ENCODE data around the gene COX6B1.
"Not testable (repeated sequence)": the region's sequence is repeated elsewhere in the genome, so short reads cannot be mapped to it uniquely, and the experiment has no call there.

Gene COX6B1

GRCh38 chr19:35665604-35666003 is 17.5 kb downstream of the COX6B1 start:
- peak; percentile 6 for DNase-seq (ENCODE audit: low spot score)

DNA sequence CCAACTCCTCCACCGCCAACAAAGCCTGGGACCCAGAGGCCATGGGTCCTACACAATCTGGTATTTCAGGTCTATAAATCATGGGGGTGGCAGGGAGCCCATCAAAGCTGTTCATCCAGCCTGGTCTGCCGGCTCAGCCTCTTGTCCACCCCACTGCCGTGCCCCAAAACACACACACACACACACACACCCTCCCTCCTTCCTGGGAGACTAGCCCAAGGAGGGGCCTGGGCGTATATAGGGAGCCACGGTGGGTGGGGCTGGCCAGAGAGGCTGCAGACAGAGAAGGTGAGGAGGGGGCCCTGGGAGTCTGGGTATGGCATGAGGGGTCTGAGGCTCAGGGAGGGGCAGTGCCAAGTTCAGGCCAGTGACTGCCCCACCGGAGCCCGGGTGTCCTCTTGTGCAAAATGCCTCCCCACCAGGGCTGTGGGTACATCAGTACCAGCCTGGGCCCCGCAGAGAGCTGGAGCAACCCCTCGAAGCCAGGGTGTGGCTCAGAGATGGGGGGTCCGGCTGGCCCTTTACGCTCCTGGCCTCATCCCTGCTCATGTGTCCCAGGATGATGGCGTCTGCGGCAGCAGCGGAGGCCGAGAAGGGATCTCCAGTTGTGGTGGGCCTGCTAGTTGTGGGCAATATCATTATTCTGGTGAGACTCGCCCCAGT is 18.3 kb downstream of the COX6B1 start, which contains the start of gene UPK1A:
Gene UPK1A (plus strand): TSS at position 267 of the 663 bp plus-strand sequence. CDS start 296 bp downstream, at position 563.
- peak; percentile 11 for DNase-seq (ENCODE audit: low spot score)

DNA sequence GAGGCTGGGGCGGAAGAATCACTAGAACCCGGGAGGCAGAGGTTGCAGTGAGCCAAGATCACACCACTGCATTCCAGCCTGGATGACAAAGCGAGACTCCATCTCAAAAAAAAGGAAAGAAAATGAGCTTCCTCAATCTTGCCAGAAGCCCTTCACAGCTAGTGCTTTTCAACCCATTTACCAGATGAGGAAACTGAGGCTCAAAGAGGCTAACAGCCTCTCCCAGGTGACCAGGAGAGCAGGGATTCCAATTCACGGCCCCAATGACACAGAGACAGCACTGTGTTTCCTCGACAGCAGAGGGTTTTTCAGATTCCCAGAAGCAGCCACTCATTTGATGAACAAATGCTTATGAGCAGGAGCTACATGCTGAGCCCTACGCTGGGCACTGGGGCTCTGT is 21.4 kb downstream of the COX6B1 start:
- DNase-seq (ENCODE audit: low spot score) = peak; percentile 4

GRCh38 chr19:35669974-35670373 is 21.9 kb downstream of the COX6B1 start:
- no peak for DNase-seq (ENCODE audit: low spot score)

DNA sequence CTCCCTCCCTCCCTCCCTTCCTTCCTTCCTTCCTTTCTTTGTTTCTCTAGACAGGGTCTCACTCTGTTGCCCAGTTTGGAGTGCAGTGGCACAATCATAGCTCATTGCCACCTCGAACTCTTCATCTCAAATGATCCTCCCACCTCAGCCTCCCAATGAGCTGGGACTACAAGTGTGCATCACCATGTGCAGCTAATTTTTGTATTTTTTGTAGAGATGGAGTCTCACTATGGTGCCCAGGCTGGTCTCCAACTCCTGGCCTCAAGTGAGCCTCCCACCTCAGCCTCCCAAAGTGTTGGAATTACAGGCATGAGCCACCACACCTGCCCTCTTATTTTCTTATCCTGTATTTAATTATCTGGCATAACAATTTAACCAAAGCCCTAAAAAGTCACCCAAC is 22.6 kb downstream of the COX6B1 start:
- no peak for DNase-seq (ENCODE audit: low spot score)

- DNase-seq (ENCODE audit: low spot score) = peak; percentile 12
Observed at GRCh38 chr19:35671818-35672217, 23.7 kb downstream of the COX6B1 start.

DNA sequence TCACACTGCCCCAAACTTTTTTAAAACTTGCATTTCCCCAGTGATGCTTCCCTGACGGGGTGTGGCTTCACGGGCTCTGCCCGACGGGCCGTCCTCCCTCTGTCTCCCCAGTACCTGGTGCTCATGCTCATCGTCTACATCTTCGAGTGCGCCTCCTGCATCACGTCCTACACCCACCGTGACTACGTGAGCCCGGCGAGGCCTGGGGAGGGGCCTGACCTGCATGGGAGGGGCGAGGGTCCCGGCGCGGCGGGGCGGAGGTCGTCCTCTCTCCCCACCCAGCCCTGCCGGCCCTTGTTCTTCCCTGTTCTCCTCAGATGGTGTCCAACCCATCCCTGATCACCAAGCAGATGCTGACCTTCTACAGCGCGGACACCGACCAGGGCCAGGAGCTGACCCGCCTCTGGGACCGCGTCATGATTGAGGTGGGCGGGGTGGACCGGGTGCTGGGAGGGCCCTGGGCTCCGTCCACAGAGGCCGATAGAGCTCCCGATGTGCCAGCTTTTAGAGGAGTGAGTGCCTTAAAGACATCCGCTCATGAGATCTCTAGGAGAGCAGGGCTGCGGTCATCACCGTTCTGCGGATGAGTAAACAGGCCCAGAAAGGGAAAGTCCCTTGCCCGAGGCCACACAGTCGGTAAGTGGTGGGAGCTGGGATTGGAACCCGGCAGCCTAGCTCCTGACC is 25.1 kb downstream of the COX6B1 start:
- peak; percentile 94 for DNase-seq (ENCODE audit: low spot score)

- no peak for DNase-seq (ENCODE audit: low spot score)
Observed at GRCh38 chr19:35675589-35676140, 27.5 kb downstream of the COX6B1 start.

GRCh38 chr19:35689836-35690235 is 41.7 kb downstream of the COX6B1 start:
- DNase-seq (ENCODE audit: low spot score) = no peak

GRCh38 chr19:35691106-35691505 is 43.0 kb downstream of the COX6B1 start:
- DNase-seq (ENCODE audit: low spot score) = not testable (repeated sequence)

DNA sequence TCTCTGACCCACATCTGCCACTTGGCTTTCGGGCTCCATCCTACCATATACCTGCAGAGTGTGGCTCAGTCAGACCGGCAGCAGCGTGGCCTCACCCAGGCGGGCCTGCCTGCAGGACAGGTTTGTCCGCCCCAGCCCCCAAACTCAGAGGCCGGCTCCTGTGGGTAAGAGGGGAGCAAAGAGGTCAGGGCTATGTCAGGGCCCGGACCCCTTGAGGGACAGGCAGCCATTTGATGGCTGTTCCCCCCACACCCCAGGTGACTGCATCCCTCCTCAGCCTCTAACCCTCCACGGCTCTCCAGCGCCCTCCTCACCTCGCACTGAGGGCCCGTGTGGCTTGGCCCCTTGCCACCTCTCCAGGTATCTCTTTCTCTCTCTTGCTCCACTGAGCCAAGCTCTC is 43.9 kb downstream of the COX6B1 start:
- no peak for DNase-seq (ENCODE audit: low spot score)

DNA sequence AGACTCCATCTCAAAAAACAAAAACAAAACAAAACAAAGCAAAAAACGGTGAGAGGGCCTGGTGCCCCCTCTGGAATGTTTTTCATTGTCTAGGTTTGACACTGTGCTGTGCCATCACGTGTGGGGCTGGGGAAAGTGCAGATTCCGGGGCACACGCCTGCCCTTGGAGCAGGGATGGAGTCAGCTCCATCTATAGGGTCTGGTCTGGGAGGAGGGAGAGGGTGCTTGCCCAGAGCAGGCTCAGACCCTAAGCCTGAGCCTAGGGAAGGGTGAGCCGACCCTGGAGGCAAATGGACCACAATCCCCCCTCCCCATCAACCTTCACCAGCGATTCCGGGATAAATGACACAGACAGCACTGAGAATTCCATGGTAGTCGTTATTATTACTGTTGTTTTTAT is 45.3 kb downstream of the COX6B1 start:
- no peak for DNase-seq (ENCODE audit: low spot score)

DNA sequence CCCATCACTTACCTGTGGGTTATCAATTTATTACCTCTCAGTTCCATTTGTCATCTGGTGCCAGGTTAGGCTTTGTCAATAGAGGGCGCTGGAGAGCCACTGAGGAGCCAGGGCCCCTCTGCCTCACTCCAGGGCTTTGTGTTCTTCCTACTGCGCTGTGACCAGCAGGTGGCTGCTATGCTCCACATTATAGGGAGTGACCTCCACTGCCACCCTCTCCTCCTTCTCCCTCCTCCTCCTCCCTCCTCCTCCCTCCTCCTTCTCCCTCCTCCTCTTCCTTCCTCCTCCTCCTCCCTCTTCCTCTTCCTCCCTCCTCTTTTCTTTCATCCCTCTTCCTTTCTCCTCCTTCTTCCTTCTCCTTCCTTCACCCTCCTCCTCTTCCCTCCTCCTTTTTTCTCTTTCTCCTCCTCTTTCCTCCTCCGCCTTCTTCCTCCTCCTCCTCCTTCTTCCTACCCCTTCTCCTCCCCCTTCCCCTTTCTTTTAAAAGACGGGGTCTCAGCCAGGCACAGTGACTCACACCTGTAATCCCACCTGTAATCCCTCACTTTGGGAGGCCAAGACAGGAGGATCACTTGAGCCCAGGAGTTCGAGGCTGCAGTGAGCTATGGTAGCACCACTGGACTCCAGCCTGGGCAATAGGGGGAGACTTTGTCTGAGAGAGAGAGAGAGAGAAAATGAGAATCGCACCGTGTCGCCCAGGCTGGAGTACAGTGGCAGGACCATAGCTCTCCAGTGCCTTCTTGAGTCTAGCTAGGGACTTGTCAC is 45.9 kb downstream of the COX6B1 start:
- peak; percentile 89 for DNase-seq (ENCODE audit: low spot score)

DNA sequence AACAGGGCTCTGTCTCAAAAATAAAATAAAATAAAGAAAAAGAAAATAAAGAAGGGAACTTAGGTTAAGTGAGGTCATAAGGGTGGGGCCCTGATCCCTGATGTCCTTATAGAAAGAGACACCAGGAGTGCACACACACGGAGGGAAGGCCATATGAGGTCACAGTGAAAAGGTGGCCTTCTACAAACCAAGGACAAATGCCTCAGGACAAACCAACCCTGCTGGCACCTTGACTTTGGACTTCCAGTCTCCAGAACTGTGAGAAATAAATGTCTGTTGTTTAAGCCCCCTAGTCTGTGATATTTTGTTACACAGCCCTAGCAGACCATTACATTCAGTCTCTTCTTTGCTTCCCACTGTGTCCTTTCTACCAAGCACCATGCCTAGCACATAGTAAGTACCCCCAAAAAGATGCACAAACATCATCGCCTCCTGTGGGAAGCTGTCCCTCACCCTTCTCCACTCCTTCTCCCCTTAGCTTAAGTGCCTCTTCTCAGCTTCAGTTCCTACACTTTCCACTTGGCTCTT is 47.8 kb downstream of the COX6B1 start:
- no peak for DNase-seq (ENCODE audit: low spot score)

DNA sequence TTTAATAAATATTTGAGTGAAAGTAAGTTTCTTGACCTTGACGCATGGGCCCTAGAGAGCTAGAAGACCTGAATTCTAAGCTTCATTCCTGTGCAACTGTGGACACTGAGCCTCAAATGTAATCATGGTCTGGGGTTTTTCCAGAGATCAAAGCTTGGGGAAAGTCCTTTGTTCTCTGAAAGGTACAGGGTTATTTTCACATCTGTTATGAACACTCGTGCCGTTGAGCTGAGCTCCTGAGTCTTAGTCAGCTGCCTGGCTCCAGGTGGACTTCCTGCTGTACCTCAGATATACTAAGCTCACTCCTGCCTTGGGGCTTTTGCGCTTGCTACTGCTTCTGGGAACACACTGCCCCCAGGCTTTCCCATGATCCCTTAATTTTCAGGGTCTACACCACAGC is 48.7 kb downstream of the COX6B1 start:
- DNase-seq (ENCODE audit: low spot score) = no peak

- peak; percentile 96 for DNase-seq (ENCODE audit: low spot score)
Observed at GRCh38 chr19:35702223-35703012, 54.3 kb downstream of the COX6B1 start.

DNA sequence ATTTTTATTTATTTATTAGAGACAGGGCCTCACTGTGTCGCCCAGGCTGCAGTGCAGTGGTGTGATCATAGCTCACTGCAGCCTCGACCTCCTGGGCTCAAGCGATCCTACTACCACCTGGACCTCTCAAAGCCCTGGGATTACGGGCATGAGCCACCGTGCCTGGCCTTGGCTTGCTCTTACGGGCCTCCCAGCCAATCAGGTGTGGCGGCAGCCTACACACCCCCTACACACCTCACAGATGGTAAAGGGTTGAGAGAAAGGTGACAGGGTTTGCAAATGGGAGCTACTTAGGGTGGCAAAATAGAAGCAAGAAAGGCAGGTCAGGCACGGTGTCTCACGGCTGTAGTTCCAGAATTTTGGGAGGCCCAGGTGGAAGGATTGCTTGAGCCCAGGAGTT is 55.2 kb downstream of the COX6B1 start:
- DNase-seq (ENCODE audit: low spot score) = peak; percentile 30

GRCh38 chr19:35704218-35704617 is 56.1 kb downstream of the COX6B1 start, which contains the start of gene ZBTB32:
Gene ZBTB32, plus strand, starts transcription at chr19:35704558. Its CDS starts 10,069 bp downstream, at chr19:35714627.
- peak; percentile 94 for DNase-seq (ENCODE audit: low spot score)
